Activated CD4-positive, alpha-beta T cell treated with anti-CD3 and anti-CD28 coated beads, Interleukin-2, amount 50 U/mL, for 48 hours (primary cell): ENCODE results near the gene USHBP1.

Experiments used
- DNase-seq, 2 experiments: peaks; one replicate each; pipeline ENCODE4 v3.0.0-alpha.2; 2020

Gene USHBP1

GRCh38 chr19:17211547-17212446 lies 52.7 kb downstream of the USHBP1 start:
- no peak for DNase-seq

GRCh38 chr19:17210296-17210695 lies 54.2 kb downstream of the USHBP1 start:
- DNase-seq, result no peak

DNA sequence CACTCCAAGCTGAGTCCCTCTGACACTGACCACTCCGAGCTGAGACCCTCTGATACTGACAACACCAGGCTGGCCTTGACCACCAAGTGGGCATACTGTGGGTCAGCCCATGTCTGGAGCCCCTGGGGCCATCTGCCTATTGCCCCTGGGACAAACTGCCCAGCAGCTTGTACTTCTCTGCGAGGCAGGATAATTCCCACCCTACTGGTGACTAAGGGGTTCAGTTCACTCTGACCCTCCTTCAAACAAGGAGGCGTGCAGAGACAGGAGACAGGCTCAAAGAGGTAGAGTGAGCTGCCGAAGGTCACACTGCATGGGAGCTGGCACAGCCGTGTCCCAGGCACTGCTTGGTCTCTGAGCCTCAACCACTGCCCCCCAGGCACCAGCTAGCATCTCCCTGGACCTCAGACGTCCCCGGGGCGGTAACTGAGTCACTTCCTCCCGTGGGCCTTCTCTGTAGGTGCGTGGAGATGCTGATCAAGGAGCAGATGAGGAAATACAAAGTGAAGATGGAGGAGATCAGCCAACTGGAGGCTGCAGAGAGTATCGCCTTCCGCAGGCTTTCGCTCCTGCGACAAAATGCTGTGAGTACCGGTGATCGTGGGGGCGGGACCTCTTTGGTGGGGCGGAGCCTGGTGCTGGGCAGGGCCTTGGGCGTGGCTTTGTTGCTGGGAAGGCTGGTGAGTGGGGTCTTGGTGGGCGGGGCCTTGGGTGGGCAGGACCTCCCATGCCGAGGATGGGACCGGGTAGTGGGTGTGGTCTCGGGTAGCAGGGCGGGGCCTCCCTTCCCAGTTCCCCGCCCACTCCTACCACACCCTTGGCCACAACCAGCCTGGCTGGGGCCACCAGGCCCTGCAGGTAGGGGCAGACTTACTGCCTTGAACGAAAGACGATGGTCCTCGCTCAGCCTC lies 55.2 kb downstream of the USHBP1 start:
- DNase-seq, result peak; percentile 62 to 69

DNA sequence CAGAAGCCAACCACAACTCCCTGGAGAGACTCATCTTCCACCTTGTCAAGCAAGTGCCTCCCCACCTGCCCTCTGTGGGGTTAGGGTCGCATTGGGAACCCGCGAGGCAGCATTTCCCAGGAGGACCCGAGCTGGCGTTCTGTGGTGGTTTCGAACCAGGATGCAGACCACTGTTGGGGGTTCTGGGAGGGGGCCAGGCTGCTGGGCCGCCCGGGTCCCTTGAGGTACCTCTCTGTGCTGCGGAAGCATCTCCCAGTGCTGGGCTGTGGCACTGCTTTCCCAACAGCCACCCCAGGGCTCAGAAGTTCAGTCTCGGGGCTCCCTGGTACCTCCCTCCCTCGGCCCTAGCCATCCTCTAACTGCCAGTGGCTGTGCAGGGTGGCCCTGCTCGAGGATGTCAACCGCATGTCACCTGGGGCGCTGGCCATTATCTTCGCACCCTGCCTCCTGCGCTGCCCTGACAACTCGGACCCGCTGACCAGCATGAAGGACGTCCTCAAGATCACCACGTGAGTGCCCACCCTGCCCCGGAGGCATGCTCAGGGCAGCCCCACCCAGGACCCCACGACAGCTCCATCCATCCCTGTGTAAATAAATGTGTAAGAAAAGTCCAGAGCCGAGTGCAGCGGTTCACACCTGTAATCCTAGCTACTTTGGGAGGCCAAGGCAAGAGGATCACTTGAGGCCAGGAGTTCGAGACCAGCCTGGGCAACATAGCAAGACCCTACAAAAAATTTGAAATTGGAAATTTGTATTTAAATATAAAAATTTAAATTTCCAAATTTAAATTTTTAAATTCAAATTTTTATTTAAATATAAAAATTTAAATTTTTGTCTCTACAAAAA lies 57.6 kb downstream of the USHBP1 start:
- no peak for DNase-seq

DNA sequence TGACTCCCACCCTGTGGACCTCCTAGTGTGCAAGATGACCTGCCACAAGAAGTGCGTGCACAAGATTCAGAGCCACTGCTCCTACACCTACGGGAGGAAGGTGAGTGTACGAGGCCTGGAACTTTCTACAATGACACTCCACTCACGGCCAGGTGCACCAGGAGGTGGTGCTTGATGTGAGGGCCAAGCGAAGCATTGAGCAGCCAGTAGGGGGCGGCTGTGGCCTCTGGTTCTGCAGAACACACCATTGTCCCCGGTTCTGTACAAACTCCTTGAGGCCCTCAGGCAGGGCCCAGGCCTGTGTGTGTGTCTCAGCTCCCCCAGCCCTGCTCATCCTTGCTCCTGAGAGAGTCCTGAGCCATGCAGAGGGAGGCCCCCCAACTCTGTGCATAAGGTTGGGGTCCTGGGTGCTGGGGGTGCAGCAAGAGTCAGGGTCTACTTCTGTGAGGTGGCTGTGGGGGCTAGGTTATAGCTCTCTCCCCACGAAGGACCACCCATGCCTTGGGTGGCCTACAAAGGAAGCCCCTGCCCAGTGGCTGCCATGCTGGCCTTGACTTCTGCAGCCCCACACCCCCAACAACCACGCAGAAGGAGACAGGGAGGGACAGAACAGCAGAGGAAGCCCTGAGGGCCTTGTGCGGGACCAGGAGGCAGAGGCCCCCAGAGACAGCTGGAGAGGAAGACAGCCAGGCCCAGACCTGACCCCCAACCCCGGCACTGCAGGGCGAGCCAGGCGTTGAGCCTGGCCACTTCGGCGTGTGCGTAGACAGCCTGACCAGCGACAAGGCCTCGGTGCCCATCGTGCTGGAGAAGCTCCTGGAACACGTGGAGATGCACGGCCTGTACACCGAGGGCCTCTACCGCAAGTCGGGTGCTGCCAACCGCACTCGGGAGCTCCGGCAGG lies 59.1 kb downstream of the USHBP1 start:
- peak; percentile 66 to 72 for DNase-seq

GRCh38 chr19:17202713-17203112 lies 61.8 kb downstream of the USHBP1 start:
- no peak for DNase-seq

DNA sequence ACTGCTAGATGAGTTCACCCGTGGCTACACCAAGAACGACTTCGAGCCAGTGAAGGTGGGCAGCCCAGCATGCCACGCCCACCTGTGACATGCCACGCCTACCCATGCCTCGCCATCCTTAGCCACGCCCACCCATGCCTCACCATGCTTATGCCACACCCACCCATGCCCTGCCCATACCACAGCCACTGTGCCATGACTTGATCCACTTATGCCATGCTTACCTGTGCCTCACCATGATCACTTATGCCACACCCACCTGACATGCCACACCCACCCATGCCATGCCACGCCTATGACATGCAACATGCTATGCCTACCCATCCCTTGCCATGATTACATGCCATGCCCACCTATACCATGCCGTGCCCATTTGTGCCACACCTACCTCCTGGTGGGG lies 62.3 kb downstream of the USHBP1 start:
- DNase-seq, result peak; percentile 25 to 42

GRCh38 chr19:17200408-17201079 lies 64.0 kb downstream of the USHBP1 start:
- no peak for DNase-seq
